A549 (cell line): Measurements from ENCODE around the gene FANCM. TPM values are rescaled to one million over a fixed set of nuclear protein-coding genes. Genes with fewer than 3 reads are reported as not detected.
A peak's percentile ranks its signal among the peaks of the same experiment; 100 is the strongest.

Experiments used
- ATAC-seq, 2 experiments: fragments of 200-7000 bp in 1 of 2; fragments of >200 bp in 1 of 2; cut with Nextera tagmentation in 1 of 2; cut with Tn5 transposase in 1 of 2; 3 replicates each; pipeline versions ENCODE4 v1.8.0 to v1.9.1; 2018 to 2020; ENCODE audit warnings: mild to moderate bottlenecking in 1 of 2, moderate library complexity in 1 of 2
- CTCF ChIA-PET: fragments of 300-600 bp; sonication (Branson Sonifier 250); formaldehyde crosslinking; extraction: SDS; loops from one replicate; lab custom pipeline; 2021; ENCODE audit warnings: antibody characterized with exemption, inconsistent platforms; lab: Yijun Ruan, JAX
- POLR2A ChIA-PET: fragments of 350-600 bp; formaldehyde crosslinking; extraction: SDS; loops from one replicate; lab custom pipeline; 2021; ENCODE audit warnings: antibody characterized with exemption, inconsistent platforms; lab: Yijun Ruan, JAX
- DNase-seq, 2 experiments: peaks; one replicate each; pipeline versions ENCODE4 v3.0.0 to v3.0.0-alpha.2; 2011 to 2016; ENCODE audit warnings: low read depth in 1 of 2, low spot score in 1 of 2
- FAIRE-seq: peaks from 2 replicates; lab custom pipeline; 2011; peaks lifted over from hg19 to GRCh38; lab: Jason Lieb, UNC
- H3K27ac ChIP-seq, 2 experiments: fragments of >200 bp; sonication (Bioruptor Twin); formaldehyde crosslinking; 3 replicates each; pipeline ENCODE4 v1.5.1; 2016 to 2017
- H3K4me1 ChIP-seq: fragments of >200 bp; sonication (Bioruptor Twin); formaldehyde crosslinking; 3 replicates; pipeline ENCODE4 v1.6.1; 2016
- H3K4me2 ChIP-seq: fragments of >200 bp; sonication (Bioruptor Twin); formaldehyde crosslinking; 3 replicates; pipeline ENCODE4 v1.6.1; 2016
- H3K4me3 ChIP-seq: fragments of >200 bp; sonication (Bioruptor Twin); formaldehyde crosslinking; 3 replicates; pipeline ENCODE4 v1.5.1; 2016
- H3K9me3 ChIP-seq: fragments of >200 bp; sonication (Bioruptor Twin); formaldehyde crosslinking; 3 replicates; pipeline ENCODE4 v1.6.1; 2016
- ATOH8 ChIP-seq: fragments of 250-450 bp; sonication (Bioruptor Pico); IDR thresholded peaks from 2 replicates; pipeline ENCODE4 v1.5.0; 2020; ENCODE audit warnings: low read depth, mild to moderate bottlenecking, moderate library complexity
- CHD2 ChIP-seq: fragments of 150-350 bp; IDR thresholded peaks from 2 replicates; pipeline ENCODE4 v1.6.1; 2014; ENCODE audit warnings: low read length; ENCODE audit not compliant: partially characterized antibody
- EHF ChIP-seq: fragments of 250-450 bp; sonication (Bioruptor Pico); IDR thresholded peaks from 2 replicates; pipeline ENCODE4 v1.5.0; 2020; ENCODE audit warnings: mild to moderate bottlenecking
- ELK1 ChIP-seq: fragments of 150-350 bp; IDR thresholded peaks from 2 replicates; pipeline ENCODE4 v1.6.1; 2014; ENCODE audit warnings: low read depth, mild to moderate bottlenecking, low read length
- EP300 ChIP-seq, 2 experiments: fragments of >200 bp; sonication (Bioruptor Twin); formaldehyde crosslinking; IDR thresholded peaks; 2 replicates in 1 of 2; 3 replicates in 1 of 2; pipeline ENCODE4 v1.6.1; 2016 to 2017
- ESRRA ChIP-seq: fragments of 150-350 bp; IDR thresholded peaks from 2 replicates; pipeline ENCODE4 v1.6.1; 2014; ENCODE audit warnings: mild to moderate bottlenecking, low read length, borderline replicate concordance
- FOSL2 ChIP-seq, 2 experiments: fragments of 450-650 bp in 1 of 2; fragments of >200 bp in 1 of 2; sonication (Bioruptor Twin) in 1 of 2; formaldehyde crosslinking; IDR thresholded peaks; 2 replicates each; pipeline versions ENCODE4 v1.5.0 to v1.6.1; 2016 to 2020; ENCODE audit warnings: mild to moderate bottlenecking in 1 of 2, moderate library complexity in 1 of 2
- HES2 ChIP-seq: fragments of >200 bp; sonication (Bioruptor Twin); formaldehyde crosslinking; IDR thresholded peaks from 2 replicates; pipeline ENCODE4 v1.6.1; 2016
- HEYL ChIP-seq: fragments of 250-450 bp; sonication (Bioruptor Pico); IDR thresholded peaks from 2 replicates; pipeline ENCODE4 v1.8.0; 2021; ENCODE audit warnings: mild to moderate bottlenecking, moderate library complexity
- HMGXB4 ChIP-seq: fragments of 250-450 bp; sonication (Bioruptor Pico); IDR thresholded peaks from 2 replicates; pipeline ENCODE4 v1.5.0; 2021; ENCODE audit warnings: mild to moderate bottlenecking, moderate library complexity, borderline replicate concordance
- HOXA7 ChIP-seq: fragments of 250-450 bp; sonication (Bioruptor Pico); IDR thresholded peaks from 2 replicates; pipeline ENCODE4 v1.5.0; 2020; ENCODE audit warnings: mild to moderate bottlenecking, moderate library complexity
- JUN ChIP-seq, 2 experiments: fragments of >200 bp; sonication (Bioruptor Twin); formaldehyde crosslinking; IDR thresholded peaks; 2 replicates in 1 of 2; 3 replicates in 1 of 2; pipeline ENCODE4 v1.6.1; 2016 to 2017
- JUNB ChIP-seq: fragments of >200 bp; sonication (Bioruptor Twin); formaldehyde crosslinking; IDR thresholded peaks from 2 replicates; pipeline ENCODE4 v1.6.1; 2016
- KDM5A ChIP-seq: fragments of 200-600 bp; sonication (generic); IDR thresholded peaks from 2 replicates; pipeline ENCODE4 v1.6.1; 2016; ENCODE audit warnings: antibody characterized with exemption, mild to moderate bottlenecking
- MAZ ChIP-seq: fragments of 150-350 bp; IDR thresholded peaks from 2 replicates; pipeline ENCODE4 v1.6.1; 2014; ENCODE audit warnings: antibody characterized with exemption, low read depth, low read length, borderline replicate concordance
- MYC ChIP-seq: IDR thresholded peaks from 2 replicates; pipeline ENCODE4 v1.6.1; 2012; ENCODE audit warnings: mild to moderate bottlenecking, inconsistent platforms, low read length, improper control_type of control experiment, borderline replicate concordance
- PBX3 ChIP-seq: IDR thresholded peaks from 2 replicates; pipeline ENCODE4 v1.6.1; 2012
- POLR2AphosphoS2 ChIP-seq: conservative IDR thresholded peaks from 2 replicates; pipeline ENCODE4 v1.6.1; 2012; ENCODE audit warnings: low read length, improper control_type of control experiment, inconsistent platforms
- RFX5 ChIP-seq: fragments of 450-650 bp; IDR thresholded peaks from 2 replicates; pipeline ENCODE4 v1.7.1; 2014; ENCODE audit warnings: antibody characterized with exemption, mild to moderate bottlenecking, moderate library complexity
- RNF2 ChIP-seq: fragments of 200-600 bp; sonication (generic); IDR thresholded peaks from 2 replicates; pipeline ENCODE4 v1.6.1; 2016; ENCODE audit warnings: low read depth, mild to moderate bottlenecking, antibody characterized with exemption, moderate library complexity, borderline replicate concordance
- SREBF2 ChIP-seq: fragments of 450-650 bp; IDR thresholded peaks from 2 replicates; pipeline ENCODE4 v1.6.1; 2014; ENCODE audit warnings: mild to moderate bottlenecking, moderate library complexity
- USF2 ChIP-seq: fragments of 450-650 bp; IDR thresholded peaks from 2 replicates; pipeline ENCODE4 v1.6.1; 2014; ENCODE audit warnings: antibody characterized with exemption
- WGBS: methylation state at CpG from one replicate; pipeline ENCODE4 v1.1.6; 2017; ENCODE audit errors: missing lambda C conversion rate; 5-methylcytosine and 5-hydroxymethylcytosine counted together
- polyA plus RNA-seq, 4 experiments: library from polyadenylated mRNA; depleted of rRNA in 3 of 4; stranded (reverse); fragments of >200 nt; fragmentation: RNase III in 1 of 4; extraction: RNeasy Plus Mini Kit Qiagen cat#74134 plus additional on column Dnase treatment in 1 of 4; gene quantifications; 2 replicates in 3 of 4; 3 replicates in 1 of 4; pipeline ENCODE4 v1.2.3, GENCODE V29; 2011 to 2017

FANCM gene
- polyA plus RNA-seq, 2 of the 4 experiments (the other 2 are of a cell fraction), result 7.0 to 8.8 TPM

- Histone ChIP-seq H3K4me2 (no peak overlapping the region), H3K4me3 (no peak overlapping the region), H3K9me3 (no peaks in the 10 kb centered on the region), H3K4me1 (peaks cover 5% of the 10 kb centered on the region; the same call in 2 of the 3 replicates), H3K27ac (no peak overlapping the region)
- DNase-seq (no peak), FAIRE-seq (no peak), ATAC-seq (no peak)
- 93% methylated on average over 1 of the region's 1 CpG for WGBS
- TF ChIP-seq ESRRA (no peak), HMGXB4 (CRISPR knock-in tag) (no peak), USF2 (no peak), KDM5A (no peak), ELK1 (no peak), HEYL (CRISPR knock-in tag) (no peak), RNF2 (no peak), JUN (IDR thresholded peaks at IDR 0.05) (no peak), EHF (CRISPR knock-in tag) (no peak), FOSL2 (IDR thresholded peaks at IDR 0.05) (no peak), FOSL2 (CRISPR knock-in tag; IDR thresholded peaks at IDR 0.05) (no peak), HOXA7 (CRISPR knock-in tag) (no peak), CHD2 (no peak), ATOH8 (no peak), POLR2AphosphoS2 (no peak), MYC (no peak)
- ChIA-PET POLR2A (interaction anchor here (0.9 to 1.5 kb wide), 2 partner anchors 44 to 232 kb away, joined by 3 to 4 read pairs; a partner anchor contains a TSS), CTCF (interaction anchor here (0.5 to 0.9 kb wide), 2 partner anchors 150 to 1858 kb away, joined by 3 to 5 read pairs; no protein-coding TSS in a partner anchor)
These were observed 6.6 kb upstream of the FANCM start for GRCh38 chr14:45128963-45129629.

- CTCF ChIA-PET, result interaction anchor here (0.6 to 1.5 kb wide), 3 partner anchors 25 to 221 kb away, joined by 3 to 8 read pairs (median 4); no protein-coding TSS in a partner anchor
- Histone ChIP-seq H3K4me2 (peak overlapping the region; percentile 78), H3K27ac (peak overlapping the region; percentile 91 to 96), H3K4me1 (peaks cover 20% of the 10 kb centered on the region), H3K4me3 (peak overlapping the region; percentile 78), H3K9me3 (no peaks in the 10 kb centered on the region)
- 4% methylated on average over 9 of the region's 9 CpGs for WGBS
- TF ChIP-seq JUNB (no peak), EP300 (IDR thresholded peaks at IDR 0.05) (no peak), EHF (CRISPR knock-in tag) (no peak), MAZ (no peak), KDM5A (no peak), CHD2 (no peak), RFX5 (no peak), PBX3 (no peak), HES2 (no peak), MYC (no peak), SREBF2 (no peak)
- peak; percentile 31 to 35 for ATAC-seq
- POLR2A ChIA-PET, result interaction anchor here (1.6 kb wide), 2 partner anchors 49 to 172 kb away, joined by 6 to 12 read pairs; partner anchors contain the start of genes KLHL28, PRPF39 and TOGARAM1
- FAIRE-seq, result no peak
- DNase-seq, result no peak
These were observed 2.1 kb upstream of the FANCM start for GRCh38 chr14:45133683-45134050.
